ENCODE data around the gene PRR33.
"Not testable (repeated sequence)": the region's sequence is repeated elsewhere in the genome, so short reads cannot be mapped to it uniquely, and the experiment has no call there.

The PRR33 gene

GRCh38 chr11:1888811-1889210 lies 2.9 kb downstream of the PRR33 start:
- no peak for DNase-seq

- no peak for DNase-seq
These were observed 3.3 kb downstream of the PRR33 start for GRCh38 chr11:1888347-1888753.

- no peak for DNase-seq
These were observed 4.0 kb downstream of the PRR33 start for GRCh38 chr11:1887451-1888346.

- DNase-seq, result not testable (repeated sequence)
These were observed 5.1 kb downstream of the PRR33 start for GRCh38 chr11:1886551-1886950.

GRCh38 chr11:1884303-1884700 lies 7.4 kb downstream of the PRR33 start:
- no peak for DNase-seq

GRCh38 chr11:1883346-1884302 lies 8.1 kb downstream of the PRR33 start:
- no peak for DNase-seq

- peak; percentile 78 for DNase-seq
These were observed 9.1 kb downstream of the PRR33 start for GRCh38 chr11:1882265-1883238.

GRCh38 chr11:1881442-1882264 lies 10.0 kb downstream of the PRR33 start:
- no peak for DNase-seq

- no peak for DNase-seq
These were observed 10.8 kb downstream of the PRR33 start for GRCh38 chr11:1880746-1881441.

- no peak for DNase-seq
These were observed 11.6 kb downstream of the PRR33 start for GRCh38 chr11:1879941-1880720.

GRCh38 chr11:1879342-1879940 lies 12.3 kb downstream of the PRR33 start:
- no peak for DNase-seq

- no peak for DNase-seq
These were observed 13.3 kb downstream of the PRR33 start for GRCh38 chr11:1878137-1879031.

- no peak for DNase-seq
These were observed 14.2 kb downstream of the PRR33 start for GRCh38 chr11:1877211-1878136.

- no peak for DNase-seq
These were observed 15.2 kb downstream of the PRR33 start for GRCh38 chr11:1876361-1877063.

GRCh38 chr11:1875851-1876301 lies 15.8 kb downstream of the PRR33 start:
- DNase-seq, result not testable (repeated sequence)

GRCh38 chr11:1875093-1875850 lies 16.4 kb downstream of the PRR33 start:
- DNase-seq, result no peak
